Hindlimb muscle (tissue), 1 donor: ENCODE data around the gene NEO1. TPM values are rescaled to one million over a fixed set of nuclear protein-coding genes. Genes with fewer than 3 reads are reported as not detected.
"Not testable (repeated sequence)": the region's sequence is repeated elsewhere in the genome, so short reads cannot be mapped to it uniquely, and the experiment has no call there.

ENCODE experiments used
- DNase-seq: peaks from one replicate; pipeline ENCODE4 v3.0.0-alpha.2; 2013
- polyA plus RNA-seq: library from polyadenylated mRNA; unstranded; fragments of 120-200 nt; gene quantifications from one replicate; pipeline ENCODE4 v1.2.1, GENCODE V29; 2013; ENCODE audit not compliant: insufficient read length

Gene NEO1
- polyA plus RNA-seq, 1 donor = 40.2 TPM

DNA sequence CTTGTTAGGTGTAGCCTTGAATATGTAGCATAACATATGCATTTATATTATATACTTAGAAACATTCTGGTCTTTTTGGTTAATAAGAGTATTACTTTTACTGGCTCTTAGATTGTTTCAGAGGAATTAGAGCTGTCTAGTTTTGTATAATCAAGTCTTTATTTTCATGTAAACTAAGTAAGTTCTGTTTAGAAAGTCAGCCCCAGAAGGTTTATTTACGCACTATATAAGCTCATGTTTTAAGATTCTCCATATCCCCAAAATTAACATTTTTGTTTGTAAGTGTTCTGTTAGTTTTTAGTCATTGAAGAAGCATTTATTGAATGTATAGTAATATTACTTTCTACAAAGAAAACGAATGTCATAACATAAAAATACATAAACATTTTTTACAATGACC, 158.4 kb downstream of the NEO1 start:
- DNase-seq = no peak

GRCh38 chr15:73212424-73212823, 160.2 kb downstream of the NEO1 start:
- DNase-seq = no peak

- DNase-seq = not testable (repeated sequence)
Observed at GRCh38 chr15:73221450-73221849, 169.2 kb downstream of the NEO1 start.

- DNase-seq = no peak
Observed at GRCh38 chr15:73225358-73226015, 173.2 kb downstream of the NEO1 start.

GRCh38 chr15:73226093-73226814, 174.0 kb downstream of the NEO1 start:
- DNase-seq = no peak

- DNase-seq = no peak
Observed at GRCh38 chr15:73227433-73228056, 175.3 kb downstream of the NEO1 start.

DNA sequence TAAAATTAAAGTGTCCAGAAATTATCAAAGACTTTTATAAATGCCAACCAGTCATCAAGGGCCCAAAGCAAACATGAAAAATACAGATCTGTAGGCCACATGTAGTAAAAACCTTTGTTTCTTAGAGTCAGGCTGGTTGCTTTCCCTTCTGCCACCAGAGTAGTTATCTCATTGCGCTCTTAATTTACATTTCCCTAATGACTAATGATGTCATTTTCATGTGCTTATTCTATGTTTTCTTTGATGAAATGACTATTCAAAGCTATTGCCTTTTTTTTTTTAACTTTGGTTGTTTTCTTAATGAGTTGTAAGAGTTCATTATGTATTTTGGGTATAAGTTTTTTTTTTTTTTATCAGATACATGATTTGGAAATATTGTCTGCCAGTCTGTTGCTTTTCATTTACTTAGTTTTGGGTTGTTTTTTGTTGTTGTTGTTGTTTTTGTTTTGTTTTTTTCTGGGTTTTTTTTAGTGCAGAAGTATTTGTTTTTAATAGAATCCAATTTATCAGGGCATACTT, 175.9 kb downstream of the NEO1 start:
- DNase-seq = no peak

- no peak for DNase-seq
Observed at GRCh38 chr15:73231661-73232419, 179.6 kb downstream of the NEO1 start.

DNA sequence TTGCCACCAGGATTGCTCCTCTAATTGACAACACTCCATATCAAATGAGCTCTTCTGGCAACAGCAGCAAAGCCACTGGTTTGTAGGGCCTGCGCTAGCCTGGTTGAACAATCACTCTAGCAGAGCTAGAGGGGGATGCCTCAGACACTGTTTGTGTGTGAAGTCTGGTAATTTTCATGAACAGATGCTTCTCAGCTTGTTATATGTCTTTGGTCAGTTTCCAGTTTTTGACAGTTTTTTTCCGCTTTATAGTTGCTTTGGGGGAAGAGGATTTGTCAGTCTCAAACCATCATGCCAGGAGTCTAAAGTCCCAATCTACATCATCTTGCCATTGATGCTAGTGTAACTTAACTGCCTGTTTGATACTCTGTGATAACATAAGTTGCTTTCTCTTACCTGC, 180.5 kb downstream of the NEO1 start:
- no peak for DNase-seq

DNA sequence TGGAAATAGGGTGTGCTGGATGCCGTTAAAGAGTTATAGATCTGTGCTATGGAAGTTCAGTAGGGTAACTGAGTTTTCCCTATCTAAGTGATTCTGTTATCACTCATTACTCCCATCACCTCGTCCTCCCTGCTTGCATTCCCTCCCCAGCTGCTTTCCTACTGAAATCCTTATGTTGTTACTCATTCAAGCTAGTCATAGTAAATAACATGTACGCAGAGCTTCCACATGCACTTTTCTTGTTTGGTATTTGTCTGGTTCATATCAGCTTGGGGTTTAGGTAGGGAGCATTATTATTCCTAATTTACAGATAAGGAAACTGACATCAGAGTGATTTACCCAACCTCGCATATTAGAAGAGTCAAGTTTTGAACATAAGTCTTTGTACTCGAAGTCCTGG, 181.4 kb downstream of the NEO1 start:
- no peak for DNase-seq

DNA sequence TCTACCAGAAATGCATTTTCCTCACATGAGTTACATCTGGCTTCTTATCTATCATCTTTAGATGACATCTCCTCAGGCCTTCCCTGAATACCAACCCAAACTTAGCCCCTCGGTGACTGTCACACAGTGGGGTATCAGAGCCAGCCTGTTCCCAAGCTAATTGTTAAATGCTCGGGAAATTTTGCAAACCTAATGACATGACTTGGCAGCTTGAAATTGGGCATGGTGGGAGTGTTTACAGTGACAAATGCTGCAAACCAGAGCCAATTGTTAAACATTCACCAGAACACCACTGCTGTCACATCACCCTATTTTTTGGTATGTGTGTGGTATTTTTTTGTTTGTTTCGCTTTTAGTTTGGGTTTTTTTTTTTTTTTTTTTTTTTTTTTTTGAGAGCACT, 185.6 kb downstream of the NEO1 start:
- DNase-seq = no peak

GRCh38 chr15:73239564-73240215, 187.4 kb downstream of the NEO1 start:
- no peak for DNase-seq

DNA sequence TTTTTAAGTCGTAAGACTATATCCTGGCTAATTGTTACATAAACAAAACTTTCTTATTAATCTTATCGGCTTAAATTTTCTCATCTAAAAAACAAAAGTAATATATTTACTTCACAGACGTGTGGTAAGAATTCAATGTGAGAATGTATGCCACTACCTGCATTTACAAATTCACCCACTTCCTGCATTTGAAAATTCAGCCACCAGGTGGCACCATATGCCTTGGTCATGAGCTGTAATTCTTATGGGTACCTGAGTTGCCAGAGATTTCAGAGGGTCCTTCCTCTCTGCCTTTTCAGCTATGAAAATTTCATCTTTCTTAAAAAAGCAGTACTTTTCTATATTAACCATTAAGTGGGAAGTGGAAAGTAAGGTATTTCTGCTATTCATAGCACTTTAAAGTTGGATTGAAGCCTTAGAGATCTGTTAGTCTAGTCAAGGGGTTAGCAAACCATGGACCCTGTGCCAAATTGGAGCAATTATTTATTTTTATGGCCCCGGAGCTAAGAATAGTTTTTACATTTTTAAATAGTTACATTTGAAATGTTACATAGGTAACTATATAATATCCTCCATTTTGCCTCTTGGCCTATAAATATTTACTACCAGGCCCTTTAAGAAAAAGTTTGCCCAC, 188.7 kb downstream of the NEO1 start:
- DNase-seq = peak; percentile 53

DNA sequence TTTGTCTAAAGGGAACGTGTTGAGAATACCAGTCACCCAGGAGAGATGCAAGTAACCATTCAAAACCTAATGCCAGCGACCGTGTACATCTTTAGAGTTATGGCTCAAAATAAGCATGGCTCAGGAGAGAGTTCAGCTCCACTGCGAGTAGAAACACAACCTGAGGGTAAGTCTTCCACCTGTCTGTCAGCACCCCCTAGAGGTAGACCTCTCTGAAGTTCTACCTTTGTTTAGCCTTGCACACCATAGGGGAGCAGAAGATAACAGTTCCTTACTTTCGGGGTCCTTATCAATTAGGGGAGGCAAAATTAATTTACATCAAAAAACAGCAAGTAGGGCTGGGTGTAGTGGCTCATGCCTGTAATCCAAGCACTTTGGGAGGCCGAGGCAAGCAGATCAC, 192.1 kb downstream of the NEO1 start:
- DNase-seq = no peak

DNA sequence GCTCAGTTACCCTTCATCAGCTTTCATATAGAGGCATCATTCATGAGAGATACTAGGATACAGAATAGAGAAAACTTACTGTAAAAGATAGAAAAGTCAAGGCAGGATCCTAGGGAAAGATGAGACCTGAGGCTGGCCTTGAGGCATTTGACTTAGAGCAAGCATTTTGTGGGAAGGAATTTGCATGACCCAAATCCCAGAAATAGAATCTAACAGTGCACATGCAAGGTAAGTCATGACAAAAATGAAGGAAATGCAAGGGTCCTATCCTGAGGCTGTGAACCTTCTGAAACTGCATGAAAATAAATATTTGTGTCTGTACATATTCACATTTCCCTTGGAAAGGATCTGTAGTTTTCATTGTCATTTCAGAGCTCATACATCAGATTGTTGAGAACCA, 194.2 kb downstream of the NEO1 start:
- DNase-seq = no peak

DNA sequence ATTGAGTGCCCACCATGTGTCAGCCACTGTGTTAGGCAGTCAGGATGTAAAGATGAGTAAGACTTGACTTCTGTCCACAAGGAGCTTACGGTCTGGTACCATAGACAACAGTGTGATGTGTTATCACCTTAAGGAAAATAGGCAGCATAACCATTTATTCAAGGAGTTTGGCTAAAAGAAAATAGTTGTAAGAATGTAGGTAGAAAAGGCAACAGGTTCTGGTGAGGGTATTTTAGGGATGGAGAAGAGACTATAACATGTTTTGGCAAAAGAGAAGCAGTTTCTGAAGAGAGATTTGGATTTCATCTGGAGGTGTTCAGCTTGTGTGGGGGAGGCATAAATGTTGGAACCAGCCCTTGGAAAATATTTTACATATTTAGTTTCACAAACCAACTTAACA, 194.6 kb downstream of the NEO1 start:
- no peak for DNase-seq

DNA sequence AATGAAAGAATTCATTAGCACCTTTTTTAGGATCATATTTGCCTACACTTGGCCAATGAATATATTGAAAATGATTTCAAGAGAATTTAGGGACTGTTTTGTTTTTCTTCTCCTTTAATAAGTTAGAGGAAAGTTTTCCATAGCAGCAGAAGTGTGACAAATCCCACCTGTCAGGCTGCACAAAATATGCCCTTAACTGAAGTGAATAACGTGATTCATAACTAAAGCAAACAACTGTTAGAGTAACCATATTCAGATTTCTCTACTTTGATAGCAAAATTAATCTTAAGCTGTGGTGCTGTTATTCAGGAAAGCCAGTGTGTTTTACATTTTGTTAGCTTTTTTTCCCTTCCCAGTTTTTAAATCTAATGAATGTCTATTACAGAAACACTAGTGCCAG, 195.1 kb downstream of the NEO1 start:
- no peak for DNase-seq

DNA sequence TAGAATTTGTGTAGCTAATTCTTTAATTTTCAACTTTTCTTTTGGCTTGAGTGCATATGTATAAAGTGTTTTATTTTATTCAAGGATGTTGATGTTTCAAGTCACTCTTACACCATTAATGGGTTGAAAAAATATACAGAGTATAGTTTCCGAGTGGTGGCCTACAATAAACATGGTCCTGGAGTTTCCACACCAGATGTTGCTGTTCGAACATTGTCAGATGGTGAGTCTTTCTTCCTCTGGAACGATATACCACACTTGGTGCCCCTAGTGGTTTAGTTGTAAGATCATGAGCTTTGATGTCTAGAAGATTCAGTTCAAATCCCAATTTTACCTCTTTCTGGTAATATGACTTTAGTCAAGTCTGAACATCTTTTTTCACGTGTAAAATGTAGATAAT, 197.2 kb downstream of the NEO1 start:
- no peak for DNase-seq

DNA sequence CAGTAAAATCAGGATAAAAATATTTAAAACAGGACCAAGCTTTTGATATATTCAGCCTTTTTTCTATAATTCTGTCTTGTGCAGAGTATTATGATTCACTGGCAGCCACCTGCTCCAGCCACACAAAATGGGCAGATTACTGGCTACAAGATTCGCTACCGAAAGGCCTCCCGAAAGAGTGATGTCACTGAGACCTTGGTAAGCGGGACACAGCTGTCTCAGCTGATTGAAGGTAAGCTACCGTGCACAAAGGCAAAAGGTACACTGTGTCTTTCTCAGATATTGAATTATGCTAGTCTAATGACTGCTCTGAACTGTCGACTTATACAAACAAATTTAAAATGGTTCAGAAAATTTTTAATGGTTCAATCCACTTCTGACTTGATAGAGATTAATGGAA, 202.3 kb downstream of the NEO1 start:
- no peak for DNase-seq

GRCh38 chr15:73258271-73259108, 206.2 kb downstream of the NEO1 start:
- no peak for DNase-seq

DNA sequence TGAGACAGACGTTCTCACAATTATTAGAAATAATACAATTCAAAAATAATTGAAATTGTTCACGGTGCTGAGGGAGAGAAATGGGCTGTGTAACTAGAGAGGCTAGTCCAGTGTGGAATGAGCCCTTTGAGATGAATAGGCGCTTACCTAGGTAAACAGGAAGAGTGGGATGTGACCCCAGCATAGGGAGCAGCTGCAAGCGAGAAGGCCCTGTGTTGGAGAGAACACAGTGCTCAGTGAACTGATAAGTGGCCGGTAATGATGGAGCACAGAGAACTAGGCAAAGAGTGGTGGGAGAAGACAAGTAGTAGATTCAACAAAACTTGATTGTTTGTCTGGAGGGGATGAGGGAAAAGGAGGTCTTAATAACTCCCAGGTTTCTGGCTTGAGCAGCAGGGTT, 212.6 kb downstream of the NEO1 start:
- DNase-seq = no peak
